HG02678 (cell line): ENCODE results near the gene TAS1R1.
"Not testable (repeated sequence)": the region's sequence is repeated elsewhere in the genome, so short reads cannot be mapped to it uniquely, and the experiment has no call there.

Experiments used
- ATAC-seq: cut with Tn5 transposase; IDR thresholded peaks from one replicate; pipeline ENCODE4 v1.9.1; 2021; ENCODE audit warnings: mild to moderate bottlenecking, moderate library complexity; ENCODE audit not compliant: unreplicated experiment

Gene TAS1R1

GRCh38 chr1:6519935-6520671 is 35.0 kb upstream of the TAS1R1 start:
- ATAC-seq, result no peak

- no peak for ATAC-seq
Observed at GRCh38 chr1:6521536-6521935, 33.6 kb upstream of the TAS1R1 start.

- no peak for ATAC-seq
Observed at GRCh38 chr1:6523566-6523965, 31.5 kb upstream of the TAS1R1 start.

- no peak for ATAC-seq
Observed at GRCh38 chr1:6526316-6526715, 28.8 kb upstream of the TAS1R1 start.

GRCh38 chr1:6528492-6528891 is 26.6 kb upstream of the TAS1R1 start:
- no peak for ATAC-seq

GRCh38 chr1:6530504-6531160 is 24.5 kb upstream of the TAS1R1 start:
- no peak for ATAC-seq

DNA sequence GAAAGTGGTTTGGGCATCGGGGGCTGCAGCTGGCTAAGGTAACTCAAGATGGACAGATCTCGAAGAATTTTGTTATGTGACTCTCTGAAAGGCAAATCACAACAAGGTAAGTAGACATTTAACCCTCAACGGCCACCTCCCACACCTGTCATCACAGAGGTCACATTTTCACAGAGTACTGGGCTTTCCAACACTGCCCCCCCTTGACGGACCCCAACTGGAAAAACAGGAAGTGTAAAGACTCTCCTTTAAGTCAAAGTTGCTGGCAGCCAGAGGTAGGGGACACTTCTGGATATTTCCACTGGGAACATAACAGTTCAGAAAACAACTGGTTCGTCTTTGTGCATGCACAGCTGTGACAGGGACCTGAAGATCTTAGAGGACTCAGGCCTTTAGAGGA is 23.1 kb upstream of the TAS1R1 start:
- no peak for ATAC-seq

GRCh38 chr1:6534248-6534822 is 20.8 kb upstream of the TAS1R1 start:
- ATAC-seq, result no peak

GRCh38 chr1:6535214-6535613 is 19.9 kb upstream of the TAS1R1 start:
- ATAC-seq, result no peak

DNA sequence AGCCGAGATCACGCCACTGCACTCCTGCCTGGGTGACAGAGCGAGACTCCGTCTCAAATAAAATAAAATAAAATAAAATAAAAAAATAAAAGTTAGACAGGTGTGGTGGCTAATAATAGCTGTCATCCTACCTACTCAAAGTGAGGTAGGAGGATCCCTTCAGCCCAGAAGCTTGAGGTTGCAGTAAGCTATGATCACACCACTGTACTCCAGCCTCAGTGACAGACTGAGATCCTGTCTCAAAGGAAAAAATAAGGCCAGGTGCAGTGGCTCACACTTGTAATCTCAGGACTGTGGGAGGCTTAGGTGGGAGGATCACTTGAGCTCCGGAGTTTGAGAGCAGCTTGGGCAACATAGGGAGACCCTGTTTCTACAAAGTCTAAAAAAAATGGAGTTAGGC is 18.8 kb upstream of the TAS1R1 start:
- no peak for ATAC-seq

DNA sequence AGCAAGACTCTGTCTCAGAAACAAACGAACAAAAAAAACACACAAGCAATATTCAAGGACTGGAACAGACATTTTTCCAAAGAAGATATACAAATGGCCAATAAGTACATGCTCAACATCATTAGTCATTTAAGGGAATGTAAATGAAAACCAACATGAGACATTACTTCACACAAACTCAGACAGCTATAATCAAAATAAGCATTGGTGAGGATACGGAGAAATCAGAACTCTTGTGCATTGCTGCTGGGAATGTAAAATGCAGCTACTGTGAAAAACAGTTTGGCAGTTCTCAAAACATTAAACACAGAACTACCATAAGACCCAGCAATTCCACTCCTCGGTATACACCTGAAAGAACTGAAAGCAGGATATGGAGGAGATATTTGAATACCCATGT is 16.2 kb upstream of the TAS1R1 start:
- no peak for ATAC-seq

DNA sequence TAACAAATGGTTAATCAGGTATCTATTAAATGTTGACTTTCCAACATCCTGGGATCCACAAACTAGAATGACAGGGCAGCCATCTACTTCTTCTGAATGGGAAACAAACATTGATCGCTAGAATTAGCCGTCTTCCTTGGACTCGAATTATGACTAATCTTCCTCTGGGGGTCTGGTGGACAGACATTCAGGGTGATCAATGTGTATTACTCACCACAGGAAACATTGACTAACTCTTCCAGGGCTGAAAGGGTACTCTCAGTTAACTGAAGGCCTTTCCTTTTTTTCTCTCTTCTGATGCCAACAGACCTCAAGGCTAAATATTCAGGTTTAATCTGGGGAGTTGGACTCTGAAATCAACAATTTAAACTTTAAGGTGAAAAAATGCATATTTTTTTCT is 10.3 kb upstream of the TAS1R1 start:
- ATAC-seq, result no peak

DNA sequence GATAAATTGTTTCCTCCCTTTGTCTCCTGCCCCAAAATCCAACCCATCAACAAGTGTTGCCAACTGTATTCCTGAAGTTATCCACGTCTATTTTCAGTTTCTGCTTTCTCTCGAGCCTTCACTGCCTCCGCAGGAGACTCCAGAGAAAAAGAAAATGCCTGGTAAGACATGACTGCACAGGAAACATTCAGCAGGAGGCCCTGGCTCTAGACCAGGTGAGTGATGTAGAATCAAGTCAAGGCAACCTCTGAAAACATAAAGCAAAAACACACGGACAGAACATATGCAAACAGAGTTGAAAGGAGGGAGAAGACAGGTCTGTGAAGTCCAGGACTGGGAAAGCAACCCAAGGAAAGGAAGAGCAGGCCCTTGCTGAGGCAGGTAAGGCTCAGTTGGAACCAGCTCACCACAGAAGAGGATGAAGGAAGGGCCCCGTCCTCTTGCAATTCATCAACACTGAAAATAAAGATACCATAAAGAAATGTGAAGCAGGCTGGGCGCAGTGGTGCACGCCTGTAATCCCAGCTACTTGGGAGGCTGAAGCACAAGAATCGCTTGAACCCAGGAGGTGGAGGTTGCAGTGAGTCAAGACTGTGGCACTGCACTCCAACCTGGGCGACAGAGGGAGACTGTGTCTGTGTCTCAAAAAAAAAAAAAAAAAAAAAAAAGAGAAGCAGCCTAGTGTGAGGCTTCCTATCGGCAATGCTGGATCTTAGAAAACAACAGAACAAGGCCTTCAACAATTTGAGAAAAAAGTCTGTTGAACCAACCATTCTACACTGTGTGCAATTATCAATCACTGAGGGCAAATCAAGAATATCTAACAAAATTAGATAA is 9.6 kb upstream of the TAS1R1 start:
- ATAC-seq, result no peak

DNA sequence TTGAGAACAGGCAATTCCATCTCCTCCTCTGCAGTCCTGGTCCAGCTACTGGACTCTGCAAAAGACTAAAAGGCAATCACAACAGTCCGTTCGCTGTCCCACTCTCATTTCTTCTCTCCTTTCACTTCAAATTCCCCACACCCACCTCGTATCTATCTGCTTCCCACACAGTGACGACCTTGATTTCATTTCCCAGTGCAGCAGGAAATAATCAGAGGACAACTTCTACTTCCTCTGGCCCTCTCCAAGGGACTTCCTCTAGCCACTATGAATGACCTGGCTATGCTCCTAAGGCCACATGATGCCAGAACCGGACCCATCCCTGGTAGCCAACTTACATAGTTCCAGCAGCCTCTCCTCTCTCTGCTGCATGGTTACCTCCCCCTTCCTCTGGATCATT is 8.8 kb upstream of the TAS1R1 start:
- ATAC-seq, result no peak

GRCh38 chr1:6547301-6547700 is 7.8 kb upstream of the TAS1R1 start:
- no peak for ATAC-seq

DNA sequence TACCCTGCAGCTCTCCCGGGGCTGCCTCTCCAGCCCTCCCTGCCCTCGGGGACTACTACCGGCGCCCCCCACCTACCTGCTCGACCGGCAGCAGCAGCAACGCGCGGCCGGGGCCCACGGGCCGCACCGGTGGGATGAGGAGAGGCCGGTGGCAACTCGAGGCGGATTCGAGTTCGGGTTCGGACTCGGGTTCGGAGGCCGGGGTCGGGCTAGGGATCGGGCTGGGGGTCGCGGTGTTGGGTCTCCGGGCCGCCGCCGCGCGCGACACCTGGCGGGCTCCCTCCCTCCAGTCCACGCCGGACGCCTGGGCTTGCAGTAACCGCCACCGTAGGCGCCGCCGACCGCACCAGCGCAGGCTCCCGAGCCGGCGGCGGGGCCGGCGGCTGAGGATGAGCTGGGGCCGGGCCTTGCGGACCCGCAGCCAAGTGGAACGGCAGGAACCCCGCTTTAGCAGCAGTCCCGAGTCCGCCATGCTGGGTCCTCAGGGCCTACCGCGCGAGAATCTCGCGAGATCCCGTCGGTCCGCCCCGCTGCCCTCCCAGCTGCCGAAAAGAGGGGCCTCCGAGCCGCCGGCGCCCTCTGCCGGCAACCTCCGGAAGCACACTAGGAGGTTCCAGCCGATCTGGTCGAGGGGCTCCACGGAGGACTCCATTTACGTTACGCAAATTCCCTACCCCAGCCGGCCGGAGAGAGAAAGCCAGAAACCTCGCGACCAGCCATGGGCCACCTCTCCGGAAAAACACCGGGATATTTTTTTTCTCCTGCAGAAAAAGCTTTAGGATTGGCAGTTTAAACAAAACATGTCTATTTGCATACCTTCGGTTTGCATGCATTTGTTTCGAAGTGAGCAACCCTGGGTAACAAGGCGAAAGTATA is 838 bp upstream of the TAS1R1 start, which contains the start of gene NOL9:
NOL9 (minus strand) TSS at position 483 of the 876 bp plus-strand sequence; CDS start at position 472, 11 bp downstream.
- peak; percentile 90 for ATAC-seq

DNA sequence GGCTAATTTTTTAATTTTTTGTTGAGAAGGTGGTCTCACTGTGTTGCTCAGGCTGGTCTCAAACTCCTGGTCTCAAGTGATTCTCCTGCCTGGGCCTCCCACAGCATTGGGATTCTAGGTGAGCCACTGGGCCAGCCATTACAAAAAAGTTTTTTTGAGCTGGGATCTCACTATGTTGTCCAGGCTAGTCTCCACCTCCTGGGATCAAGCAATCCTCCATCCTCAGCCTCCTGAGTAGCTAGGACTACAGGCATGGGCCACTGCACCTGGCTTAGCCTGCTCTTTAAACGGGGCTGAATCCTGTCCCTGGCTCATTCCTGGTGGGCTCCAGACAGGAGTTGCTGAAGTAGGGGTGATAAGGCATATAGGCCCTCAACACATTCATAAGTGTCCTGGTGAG is 2.5 kb downstream of the TAS1R1 start:
- no peak for ATAC-seq

DNA sequence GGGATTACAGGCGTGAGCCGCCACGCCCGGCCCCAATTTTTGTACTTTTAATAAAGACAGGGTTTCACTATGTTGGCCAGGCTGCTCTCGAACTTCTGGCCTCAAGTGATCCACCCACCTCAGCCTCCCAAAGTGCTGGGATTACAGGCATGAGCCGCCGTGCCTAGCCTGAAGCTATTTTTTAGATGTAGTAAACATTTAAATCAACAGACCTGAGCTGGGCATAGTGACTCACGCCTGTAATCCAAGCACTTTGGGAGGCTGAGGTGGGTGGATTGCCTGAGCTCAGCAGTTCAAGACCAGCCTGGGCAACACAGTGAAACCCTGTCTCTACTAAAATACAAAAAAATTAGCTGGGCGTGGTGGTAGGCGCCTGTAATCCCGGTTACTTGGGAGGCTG is 4.1 kb downstream of the TAS1R1 start:
- ATAC-seq, result not testable (repeated sequence)

- no peak for ATAC-seq
Observed at GRCh38 chr1:6560267-6560666, 5.2 kb downstream of the TAS1R1 start.

DNA sequence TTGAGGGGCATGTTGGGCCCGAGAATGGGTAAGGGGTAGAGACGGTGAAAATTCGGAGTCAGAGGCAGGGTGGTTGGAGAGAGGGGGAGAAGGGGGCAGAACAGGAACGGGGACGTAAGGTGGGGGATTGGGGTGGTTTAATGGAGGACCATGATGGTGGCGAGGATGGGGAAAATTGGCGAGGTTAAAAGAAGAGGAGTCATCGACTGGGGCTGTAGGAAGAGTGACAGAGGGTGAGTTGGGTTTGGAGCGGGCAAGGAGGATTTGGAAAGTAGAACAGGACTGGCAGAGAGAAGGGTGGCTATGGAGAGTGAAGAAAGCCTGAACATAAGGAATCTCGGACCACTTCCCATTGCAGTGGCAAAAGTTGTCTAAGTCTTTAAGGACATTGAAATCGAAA is 13.9 kb downstream of the TAS1R1 start:
- ATAC-seq, result no peak
